Prostate gland (tissue), 2 donors: ENCODE data around the gene CCR6.

Source experiments
- POLR2A ChIP-seq: fragments of 450-650 bp; IDR thresholded peaks from one replicate; pipeline ENCODE4 v1.6.1; 2016; ENCODE audit warnings: antibody characterized with exemption, mild to moderate bottlenecking
- POLR2AphosphoS5 ChIP-seq: sonication (generic); formaldehyde crosslinking; IDR thresholded peaks from one replicate; pipeline ENCODE4 v1.6.1; 2017; ENCODE audit warnings: antibody characterized with exemption
- TF ChIP-seq, protein P1 (sequence below), 4 experiments: fragments of 200-600 bp in 2 of 4; fragments of 450-650 bp in 2 of 4; sonication (generic) in 2 of 4; IDR thresholded peaks; 1 replicate in 3 of 4; 2 replicates in 1 of 4; pipeline ENCODE4 v1.5.1; 2016 to 2019; ENCODE audit warnings: antibody characterized with exemption in 4 of 4, mild to moderate bottlenecking in 2 of 4, moderate library complexity in 2 of 4

DNA sequence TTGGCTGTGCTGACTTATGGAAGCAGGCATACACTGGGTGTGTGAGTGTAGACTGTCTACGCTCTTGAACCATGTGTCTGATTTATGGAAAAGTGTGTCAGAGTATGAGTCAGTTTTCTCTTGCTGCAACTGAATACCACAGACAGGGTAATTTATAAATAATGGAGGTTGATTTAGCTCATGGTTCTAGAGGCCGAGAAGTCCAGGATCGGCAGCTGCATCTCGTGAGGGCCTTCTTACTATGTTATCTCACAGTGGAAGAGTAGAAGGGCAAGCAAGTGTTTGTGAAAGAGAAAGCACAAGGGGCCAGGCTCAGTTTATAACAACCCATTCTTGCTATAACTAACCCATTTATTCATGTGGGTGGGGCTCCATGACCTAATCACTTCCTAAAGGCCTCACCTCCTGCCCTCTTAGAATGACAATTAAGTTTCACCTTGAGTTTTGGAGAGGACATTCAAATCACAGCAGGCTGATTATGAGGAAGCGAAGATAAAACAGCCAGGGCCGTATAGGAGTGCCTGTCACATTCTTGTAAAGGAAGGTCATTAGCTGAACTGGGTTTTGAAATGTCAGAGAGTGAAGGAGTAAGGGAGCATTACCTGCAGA, 28.1 kb downstream of the CCR6 start:
- TF ChIP-seq POLR2A (no peak), POLR2AphosphoS5 (no peak)
- TF ChIP-seq, protein P1, sequence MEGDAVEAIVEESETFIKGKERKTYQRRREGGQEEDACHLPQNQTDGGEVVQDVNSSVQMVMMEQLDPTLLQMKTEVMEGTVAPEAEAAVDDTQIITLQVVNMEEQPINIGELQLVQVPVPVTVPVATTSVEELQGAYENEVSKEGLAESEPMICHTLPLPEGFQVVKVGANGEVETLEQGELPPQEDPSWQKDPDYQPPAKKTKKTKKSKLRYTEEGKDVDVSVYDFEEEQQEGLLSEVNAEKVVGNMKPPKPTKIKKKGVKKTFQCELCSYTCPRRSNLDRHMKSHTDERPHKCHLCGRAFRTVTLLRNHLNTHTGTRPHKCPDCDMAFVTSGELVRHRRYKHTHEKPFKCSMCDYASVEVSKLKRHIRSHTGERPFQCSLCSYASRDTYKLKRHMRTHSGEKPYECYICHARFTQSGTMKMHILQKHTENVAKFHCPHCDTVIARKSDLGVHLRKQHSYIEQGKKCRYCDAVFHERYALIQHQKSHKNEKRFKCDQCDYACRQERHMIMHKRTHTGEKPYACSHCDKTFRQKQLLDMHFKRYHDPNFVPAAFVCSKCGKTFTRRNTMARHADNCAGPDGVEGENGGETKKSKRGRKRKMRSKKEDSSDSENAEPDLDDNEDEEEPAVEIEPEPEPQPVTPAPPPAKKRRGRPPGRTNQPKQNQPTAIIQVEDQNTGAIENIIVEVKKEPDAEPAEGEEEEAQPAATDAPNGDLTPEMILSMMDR (IDR thresholded peaks at IDR 0.05) = no peak
